CD4-positive, alpha-beta T cell treated with Interleukin-15 for 1 hour (primary cell): ENCODE measurements around the gene SLC35F5.
"Not testable (repeated sequence)": the region's sequence is repeated elsewhere in the genome, so short reads cannot be mapped to it uniquely, and the experiment has no call there.

ENCODE experiments used
- DNase-seq: peaks from one replicate; pipeline ENCODE4 v3.0.0-alpha.2; 2020

Gene SLC35F5

DNA sequence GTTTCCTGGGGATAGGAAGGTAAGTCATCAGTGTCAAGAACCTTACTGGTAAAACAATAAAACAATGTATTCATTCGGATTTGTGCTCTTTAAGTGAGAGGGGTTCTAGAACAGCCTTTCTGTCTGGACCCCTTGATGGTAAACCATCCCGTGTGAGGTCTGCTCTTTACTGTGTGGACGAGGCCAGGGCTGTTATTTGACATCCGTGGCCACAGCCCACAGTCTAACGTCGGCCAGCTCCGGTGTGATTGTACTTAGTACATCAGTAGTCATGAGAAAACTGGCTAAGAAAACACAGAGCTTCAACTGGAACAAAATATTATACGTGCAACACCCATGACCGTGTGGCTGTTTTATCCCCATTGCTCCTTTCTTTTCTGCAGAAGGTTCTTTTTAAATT, 62.0 kb downstream of the SLC35F5 start:
- DNase-seq: no peak

- no peak for DNase-seq
Observed at GRCh38 chr2:113692698-113693428, 63.6 kb downstream of the SLC35F5 start.

GRCh38 chr2:113690871-113691270, 65.6 kb downstream of the SLC35F5 start:
- DNase-seq: not testable (repeated sequence)

- DNase-seq: no peak
Observed at GRCh38 chr2:113686537-113686936, 69.9 kb downstream of the SLC35F5 start.

GRCh38 chr2:113685471-113685870, 71.0 kb downstream of the SLC35F5 start:
- DNase-seq: no peak

GRCh38 chr2:113679457-113679856, 77.0 kb downstream of the SLC35F5 start:
- DNase-seq: no peak

DNA sequence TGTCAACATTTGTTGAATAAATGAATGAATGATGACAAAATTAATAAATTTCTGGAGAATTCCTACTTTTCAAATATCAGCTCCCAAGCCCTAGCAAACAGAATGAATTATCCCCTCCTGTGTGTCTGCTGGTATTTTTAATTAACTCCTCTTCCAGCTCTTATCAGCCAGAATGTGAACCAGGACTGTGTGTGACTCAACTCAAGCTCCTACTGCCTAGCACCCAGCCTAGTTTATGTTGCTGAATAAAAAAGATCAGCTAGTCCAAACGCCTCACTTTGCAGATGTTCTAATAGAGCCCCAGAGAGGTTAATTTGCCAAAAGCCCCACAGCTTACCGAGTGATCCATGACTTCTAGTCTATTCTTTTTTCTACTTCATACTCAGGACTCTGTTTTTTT, 79.1 kb downstream of the SLC35F5 start:
- no peak for DNase-seq

GRCh38 chr2:113676623-113677266, 79.7 kb downstream of the SLC35F5 start:
- no peak for DNase-seq

DNA sequence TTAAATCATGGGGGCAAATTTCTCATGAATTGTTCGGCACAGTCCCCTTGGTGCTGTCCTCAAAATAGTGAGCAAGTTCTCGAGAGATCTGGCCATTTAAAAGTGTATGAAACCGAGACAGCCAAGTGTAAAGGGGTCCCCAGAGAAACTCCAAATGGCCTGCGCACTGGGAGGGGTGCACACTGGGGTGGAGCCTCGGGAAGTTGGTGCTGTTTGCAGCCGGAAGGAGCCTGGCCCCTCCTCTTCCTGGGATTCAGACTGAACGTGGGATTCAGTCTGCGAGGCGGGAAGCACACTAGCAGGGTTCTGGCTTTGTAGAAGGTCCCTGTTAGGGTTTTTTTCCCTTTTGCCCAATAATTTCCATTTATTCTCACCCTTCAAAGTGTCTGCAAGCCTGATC, 80.6 kb downstream of the SLC35F5 start:
- DNase-seq: no peak

- DNase-seq: no peak
Observed at GRCh38 chr2:113672326-113672932, 84.0 kb downstream of the SLC35F5 start.

GRCh38 chr2:113669013-113669412, 87.4 kb downstream of the SLC35F5 start:
- not testable (repeated sequence) for DNase-seq

GRCh38 chr2:113664761-113665533, 91.5 kb downstream of the SLC35F5 start:
- DNase-seq: not testable (repeated sequence)

DNA sequence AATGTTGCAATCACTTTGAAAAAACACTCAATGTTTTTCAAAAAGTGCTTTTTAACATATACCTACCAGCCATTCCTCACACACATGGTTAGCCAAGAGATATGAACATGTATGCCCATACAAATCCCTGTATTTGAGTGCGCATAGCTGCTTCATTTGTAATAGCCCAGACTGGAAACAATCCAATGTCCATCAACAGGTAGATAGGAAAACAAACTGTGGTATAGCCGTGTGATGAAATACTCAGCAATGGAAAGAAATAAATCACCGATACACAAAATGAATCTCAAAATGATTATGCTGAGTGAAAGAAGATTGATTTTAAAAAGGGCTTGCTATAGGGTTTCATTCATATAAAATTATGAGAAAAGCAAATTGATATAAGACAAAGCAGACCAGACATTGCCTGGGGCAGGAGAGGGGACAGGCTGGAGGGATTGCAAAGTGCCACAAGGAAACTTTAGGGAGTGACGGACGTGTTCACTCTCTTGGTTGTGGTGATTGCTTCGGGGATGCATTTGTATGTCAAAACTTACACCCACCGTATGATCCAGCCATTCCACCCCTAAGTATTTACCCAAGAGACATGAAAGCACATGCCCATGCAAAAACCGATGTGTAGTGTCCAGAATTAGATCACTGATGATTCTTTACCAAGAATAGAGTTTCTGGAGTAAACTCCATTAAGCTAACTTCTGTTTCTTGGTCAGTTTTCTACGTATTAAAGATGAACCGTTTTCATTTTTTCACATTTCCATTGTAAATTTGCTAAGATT, 93.0 kb downstream of the SLC35F5 start:
- not testable (repeated sequence) for DNase-seq
